ENCODE results near the gene MAN1C1.

Gene MAN1C1

DNA sequence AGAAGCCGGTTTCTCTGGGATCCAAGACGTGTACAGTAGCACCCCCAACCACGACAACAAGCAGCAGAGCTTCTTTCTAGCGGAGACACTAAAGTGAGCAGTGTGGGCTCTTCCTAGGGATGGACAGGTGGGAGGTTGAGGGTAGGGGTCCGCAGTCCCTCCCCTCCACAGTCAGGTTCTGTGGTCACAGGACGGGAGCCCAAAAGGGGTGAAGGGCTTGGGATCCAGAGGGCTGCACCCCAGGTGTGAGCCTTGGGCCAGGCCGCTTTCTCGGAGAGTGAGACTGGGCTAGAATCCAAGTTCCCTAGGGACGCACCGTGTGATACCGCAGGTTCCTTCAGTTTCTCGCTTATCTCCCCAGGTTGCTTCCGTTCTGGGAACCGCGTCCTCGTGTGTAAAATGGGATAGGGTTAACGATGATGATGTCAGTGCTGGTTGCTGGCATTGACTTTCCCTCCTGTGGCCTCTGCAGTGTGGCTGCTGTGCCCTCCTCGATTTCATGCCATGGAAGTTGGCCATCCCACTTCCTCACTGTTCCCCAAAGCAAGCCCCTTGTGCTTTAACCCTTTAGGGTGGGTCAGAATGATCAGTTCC lies 166.1 kb downstream of the MAN1C1 start:
- no peak for DNase-seq (ENCODE audit: low read depth, low spot score)

DNA sequence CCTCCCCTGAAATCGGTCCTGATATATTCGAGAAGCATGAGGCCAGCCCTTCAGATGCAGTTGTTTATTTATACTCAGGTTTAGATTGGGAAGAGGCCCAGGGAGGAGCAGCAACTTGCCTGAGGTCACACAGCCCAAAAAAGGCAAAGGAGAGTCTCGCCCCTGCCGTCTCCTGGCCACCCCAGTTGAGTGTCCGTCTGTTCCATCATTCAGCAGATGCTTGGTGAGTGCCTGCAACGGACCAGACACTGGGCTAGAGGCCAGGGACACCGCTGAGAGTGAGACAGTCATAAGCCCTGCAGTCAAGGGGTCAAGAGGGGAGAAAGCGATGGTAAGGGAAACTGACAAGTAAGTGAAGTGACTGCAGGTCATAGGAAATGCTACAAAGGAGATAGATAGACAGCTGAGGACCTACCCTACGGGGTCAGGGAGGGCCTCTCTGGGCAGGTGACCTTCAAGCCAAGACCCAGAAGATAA lies 168.0 kb downstream of the MAN1C1 start:
- DNase-seq (ENCODE audit: low read depth, low spot score), result no peak

DNA sequence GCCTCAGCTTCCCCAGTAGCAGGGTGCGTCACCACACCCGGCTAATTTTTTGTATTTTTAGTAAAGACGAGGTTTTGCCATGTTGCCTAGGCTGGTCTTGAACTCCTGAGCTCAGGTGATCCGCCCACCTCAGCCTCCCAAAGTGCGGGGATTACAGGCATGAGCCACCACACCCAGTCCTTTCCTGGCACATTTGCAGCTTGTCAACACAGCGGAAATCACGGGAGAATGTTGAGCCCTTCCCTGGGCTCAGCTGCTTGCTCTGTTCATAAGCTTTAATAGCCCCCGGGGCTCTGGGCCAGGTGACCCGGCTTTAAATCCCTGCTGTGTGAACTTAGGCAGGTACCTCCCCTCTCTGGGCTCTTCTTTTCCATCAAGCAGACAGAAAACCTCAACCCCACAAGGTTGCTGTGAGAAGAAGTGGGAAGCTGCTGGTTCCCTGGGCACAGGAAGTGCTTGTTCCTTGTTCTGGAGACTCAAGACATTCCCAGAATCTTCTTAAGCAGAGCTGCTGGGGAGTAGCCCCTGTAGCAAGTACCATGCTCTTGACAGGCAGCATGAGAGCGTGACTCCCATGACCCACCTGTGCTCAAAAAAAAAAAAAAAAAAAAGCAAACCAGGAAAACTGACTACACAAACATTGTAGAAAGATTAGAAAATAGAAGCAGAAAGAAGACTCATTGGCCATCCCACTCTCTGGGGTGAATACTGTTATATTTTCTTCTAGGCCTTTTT lies 168.9 kb downstream of the MAN1C1 start:
- DNase-seq (ENCODE audit: low read depth, low spot score), result no peak

DNA sequence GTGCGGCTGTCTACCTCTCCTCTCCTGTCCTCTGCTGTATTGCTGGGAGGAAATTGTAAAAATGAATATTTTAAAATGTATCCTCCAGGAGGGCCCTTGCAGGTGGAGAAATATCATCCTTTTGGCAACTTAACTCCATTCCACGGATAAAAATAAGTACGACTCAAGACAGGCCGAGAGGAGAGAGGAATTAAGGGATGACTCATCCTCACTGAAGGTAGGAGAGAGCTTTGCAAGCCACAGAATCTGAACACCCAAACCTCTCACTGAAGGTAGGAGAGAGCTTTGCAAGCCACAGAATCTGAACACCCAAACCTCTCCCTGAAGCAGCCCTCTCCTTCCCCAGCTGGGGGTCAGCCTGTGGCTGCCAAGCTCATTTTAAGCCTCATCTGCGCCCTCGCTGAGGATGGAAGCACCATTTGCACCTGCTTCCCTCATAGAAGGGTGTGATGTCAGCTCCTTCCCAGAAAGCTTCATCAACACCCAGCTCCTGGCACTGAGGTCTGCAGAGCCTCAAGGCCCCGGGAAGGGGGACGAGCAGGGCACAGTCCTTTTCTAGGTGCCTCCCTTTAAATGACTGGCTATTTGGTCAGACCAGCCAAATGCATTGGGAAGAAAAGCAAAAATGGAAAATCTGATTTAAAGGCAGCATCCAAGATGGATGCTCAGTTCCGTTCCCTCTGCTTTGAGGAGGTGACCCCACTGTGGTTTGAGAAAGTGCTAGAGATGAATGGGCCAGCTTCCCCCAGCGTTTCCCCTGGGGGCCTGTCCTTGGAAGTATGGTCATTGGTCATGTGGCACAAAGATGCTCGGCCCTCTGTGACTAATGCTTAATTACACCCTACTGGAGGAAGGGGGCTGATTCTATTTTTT lies 170.5 kb downstream of the MAN1C1 start:
- DNase-seq (ENCODE audit: low read depth, low spot score), result no peak

DNA sequence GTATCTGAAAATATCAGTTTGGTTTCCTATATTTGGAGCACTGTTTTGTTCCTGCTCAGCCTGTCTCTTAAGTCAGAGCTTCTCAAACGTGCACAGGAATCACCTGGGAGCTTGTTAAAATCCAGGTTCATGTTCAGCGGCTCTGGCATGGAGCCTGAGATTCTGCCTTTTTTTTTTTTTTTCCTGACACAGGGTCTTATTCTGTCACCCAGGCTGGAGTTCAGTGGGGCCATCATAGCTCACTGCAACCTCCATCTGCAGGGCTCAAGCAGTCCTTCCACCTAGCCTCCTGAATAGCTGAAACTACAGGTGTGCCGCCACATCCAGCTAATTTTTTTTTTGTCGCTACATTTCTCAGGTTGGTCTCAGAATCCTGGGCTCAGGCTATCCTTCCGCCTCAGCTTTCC lies 171.2 kb downstream of the MAN1C1 start:
- DNase-seq (ENCODE audit: low read depth, low spot score), result no peak

DNA sequence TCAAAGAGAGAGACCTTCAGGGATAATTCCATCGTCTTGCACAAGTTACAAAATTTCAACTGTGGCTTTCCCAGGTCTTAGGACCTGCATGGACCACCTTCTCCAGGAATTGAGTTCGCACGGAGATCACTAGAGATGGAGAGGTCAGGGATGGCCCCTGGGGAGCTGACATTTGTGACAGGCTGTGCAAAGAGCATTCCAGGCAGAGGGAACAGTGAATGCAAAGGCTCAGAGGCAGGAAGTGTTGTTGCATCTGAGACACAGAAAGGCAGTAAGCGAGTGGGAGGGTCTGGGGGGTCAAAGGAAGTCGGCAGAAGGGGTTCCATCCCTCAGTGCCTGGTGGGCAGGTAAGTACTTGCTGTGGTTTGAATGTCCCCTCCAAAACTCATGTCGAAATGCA lies 173.9 kb downstream of the MAN1C1 start:
- no peak for DNase-seq (ENCODE audit: low read depth, low spot score)

DNA sequence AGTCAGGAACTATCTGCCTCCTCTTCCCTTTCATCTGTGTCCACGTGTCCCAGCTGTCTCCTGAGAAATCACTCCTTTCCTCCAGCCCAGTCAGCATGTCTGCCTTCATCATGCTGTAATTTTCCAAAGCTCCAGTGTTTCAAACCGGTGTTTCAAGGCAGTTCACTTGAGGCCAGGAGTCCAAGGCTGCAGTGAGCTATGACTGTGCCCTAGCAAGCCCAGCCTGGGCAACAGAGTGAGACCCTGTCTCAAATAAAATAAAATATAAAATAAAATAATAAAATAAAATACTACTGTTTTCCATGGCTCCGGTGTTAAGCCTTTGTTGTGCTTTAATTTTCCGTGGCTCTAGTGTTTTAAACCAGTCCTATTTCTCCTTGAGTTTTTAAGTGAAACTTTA lies 175.5 kb downstream of the MAN1C1 start:
- no peak for DNase-seq (ENCODE audit: low read depth, low spot score)

DNA sequence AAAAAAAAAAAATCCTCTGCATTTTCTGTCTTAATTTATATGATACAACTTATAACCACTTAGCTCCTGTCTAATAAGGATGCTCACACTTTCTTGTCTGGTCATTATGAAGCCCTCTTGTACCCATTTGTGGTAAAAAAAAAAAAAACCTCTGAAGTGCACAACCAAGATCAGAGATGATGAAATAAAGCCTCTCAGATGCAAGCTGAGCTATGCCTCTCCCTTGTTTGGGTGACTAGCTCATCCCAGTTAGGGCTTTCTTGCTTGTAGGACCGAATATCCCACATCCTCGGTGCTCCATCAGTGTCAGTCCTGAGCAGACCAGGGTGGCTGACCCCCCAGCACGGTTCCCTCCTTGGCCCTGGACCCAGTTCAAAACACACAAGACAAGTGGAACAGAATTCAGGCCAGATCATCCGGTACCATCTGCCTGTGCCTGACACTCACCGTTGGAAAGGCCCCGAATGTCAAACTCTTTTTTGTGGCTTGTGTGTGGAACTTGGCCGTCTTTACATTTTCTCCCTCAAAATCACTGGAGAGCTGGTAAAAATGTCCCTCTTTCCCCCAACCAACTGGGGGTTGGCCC lies 177.1 kb downstream of the MAN1C1 start:
- no peak for DNase-seq (ENCODE audit: low read depth, low spot score)

DNA sequence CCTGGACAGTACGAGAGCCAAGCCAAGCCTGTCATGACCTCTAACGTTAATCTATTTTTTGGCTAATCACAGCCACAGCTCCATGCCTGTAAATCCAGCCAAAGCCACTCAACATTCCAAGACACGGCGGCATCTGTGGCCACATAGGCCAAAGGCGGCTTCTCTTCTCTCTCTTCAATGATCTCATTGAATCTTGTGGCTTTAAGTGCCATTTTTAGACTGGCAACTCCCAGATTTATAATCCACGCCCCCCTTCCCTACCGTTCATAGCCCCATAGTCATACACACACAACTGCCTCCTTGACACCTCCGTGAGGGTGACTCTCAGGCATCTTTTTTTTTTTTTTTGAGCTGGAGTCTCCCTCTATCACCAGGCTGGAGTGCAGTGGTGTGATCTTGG lies 177.7 kb downstream of the MAN1C1 start:
- DNase-seq (ENCODE audit: low read depth, low spot score), result no peak

DNA sequence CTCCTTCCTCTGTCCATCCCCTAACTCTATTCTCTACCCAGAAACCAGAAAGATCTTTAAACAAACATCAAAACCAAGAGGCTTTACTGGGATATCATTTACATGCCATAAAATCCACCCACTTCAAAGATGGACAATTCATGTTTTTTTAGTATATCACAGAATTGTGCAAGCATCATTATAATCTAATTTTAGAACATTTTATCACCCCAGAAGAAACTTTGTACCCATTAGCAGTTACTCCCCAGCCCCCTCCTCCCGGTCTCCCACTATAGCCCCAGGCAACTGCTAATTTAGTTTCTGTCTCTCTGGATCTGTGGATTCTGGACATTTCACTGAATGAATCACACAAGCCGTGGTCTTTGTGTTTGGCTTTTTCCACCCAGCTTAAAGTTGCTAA lies 178.6 kb downstream of the MAN1C1 start:
- DNase-seq (ENCODE audit: low read depth, low spot score), result no peak

DNA sequence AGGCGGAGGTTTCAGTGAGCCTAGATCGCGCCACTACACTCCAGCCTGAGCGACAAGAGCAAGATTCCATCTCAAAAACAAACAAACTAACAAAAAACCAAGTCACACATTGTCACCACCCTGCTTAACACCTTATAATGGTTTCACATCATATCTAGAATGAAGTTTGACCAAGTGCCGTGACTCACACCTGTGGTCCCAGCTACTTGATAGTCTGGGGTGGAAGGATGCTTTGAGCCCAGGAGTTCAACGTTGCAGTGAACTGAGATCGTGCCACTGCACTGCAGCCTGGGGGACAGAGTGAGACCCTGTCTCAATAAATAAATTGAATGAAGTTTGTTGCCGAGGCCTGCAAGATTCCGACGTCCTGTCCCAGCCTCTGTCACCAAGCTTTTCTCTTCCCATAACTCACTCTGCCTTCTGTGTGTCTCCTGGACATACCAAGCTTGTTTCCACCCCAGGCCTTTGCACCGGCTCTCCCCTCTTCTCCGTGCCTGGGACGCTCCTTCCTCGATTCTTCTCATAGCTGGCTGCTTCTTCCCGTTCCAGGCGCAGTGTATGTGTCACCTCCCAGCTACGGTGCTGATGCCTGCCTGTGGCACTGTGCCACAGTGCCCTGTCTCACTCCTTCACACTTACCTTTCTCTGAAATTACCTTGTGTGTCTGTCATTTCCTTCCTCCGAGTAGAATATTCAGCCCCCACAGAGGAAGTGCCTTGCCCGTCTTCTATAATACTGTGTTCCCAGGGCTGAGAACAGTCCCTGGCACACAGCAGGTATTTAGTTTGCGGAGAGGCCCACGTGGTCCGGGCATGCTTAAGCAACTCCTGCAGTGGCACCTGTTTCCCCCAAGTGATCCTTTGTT lies 179.6 kb downstream of the MAN1C1 start:
- no peak for DNase-seq (ENCODE audit: low read depth, low spot score)

DNA sequence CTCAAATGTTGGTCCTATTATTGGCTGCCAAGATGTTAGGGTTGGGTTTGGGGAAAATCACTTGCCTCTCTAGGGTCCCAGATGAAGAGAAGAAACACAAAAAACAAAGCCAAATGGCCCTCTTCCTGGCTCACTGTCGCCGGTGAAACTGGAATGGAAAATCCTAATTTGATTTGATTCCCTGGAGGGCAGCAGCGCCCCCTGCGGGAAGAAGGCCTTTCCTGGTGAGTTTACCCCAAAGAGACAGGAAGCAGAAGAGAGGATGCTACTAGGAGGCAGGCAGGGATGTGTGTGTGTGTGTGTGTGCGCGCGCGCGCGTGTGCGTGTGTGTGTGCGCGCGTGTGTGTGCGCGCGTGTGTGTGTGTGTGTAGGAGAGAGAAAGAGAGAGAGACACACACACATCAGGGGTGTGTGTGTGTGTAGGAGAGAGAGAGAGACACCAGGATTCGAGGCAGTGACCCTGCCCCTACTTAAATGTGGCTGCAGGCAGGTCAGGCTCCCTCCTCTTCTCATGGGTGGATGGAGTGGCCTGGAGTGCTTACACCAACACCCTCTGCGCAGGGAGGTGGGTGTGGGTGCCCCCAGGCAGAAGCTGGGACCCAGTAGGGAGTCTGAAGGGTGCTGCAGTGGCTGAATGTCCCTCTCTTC lies 180.3 kb downstream of the MAN1C1 start:
- peak; percentile 78 for DNase-seq (ENCODE audit: low read depth, low spot score)

DNA sequence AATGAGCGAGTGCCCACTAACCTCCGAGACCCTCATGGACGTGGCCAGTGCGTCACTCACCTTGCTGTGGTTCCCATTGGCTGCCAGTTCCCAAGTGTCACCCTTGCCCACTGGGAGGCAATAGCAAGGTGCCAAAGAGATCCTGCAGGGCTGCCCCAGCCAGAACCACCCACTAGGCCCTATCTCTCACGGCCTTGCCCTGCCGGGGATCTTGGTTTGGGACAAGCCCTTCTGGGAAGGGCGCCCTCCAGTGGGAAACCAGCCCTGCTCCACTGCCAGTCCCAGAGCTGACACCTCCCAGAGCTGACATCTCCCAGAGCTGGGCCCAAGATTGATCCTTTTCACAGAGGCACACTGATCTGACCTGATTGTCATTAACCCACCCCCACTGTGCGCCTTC lies 181.3 kb downstream of the MAN1C1 start:
- no peak for DNase-seq (ENCODE audit: low read depth, low spot score)

DNA sequence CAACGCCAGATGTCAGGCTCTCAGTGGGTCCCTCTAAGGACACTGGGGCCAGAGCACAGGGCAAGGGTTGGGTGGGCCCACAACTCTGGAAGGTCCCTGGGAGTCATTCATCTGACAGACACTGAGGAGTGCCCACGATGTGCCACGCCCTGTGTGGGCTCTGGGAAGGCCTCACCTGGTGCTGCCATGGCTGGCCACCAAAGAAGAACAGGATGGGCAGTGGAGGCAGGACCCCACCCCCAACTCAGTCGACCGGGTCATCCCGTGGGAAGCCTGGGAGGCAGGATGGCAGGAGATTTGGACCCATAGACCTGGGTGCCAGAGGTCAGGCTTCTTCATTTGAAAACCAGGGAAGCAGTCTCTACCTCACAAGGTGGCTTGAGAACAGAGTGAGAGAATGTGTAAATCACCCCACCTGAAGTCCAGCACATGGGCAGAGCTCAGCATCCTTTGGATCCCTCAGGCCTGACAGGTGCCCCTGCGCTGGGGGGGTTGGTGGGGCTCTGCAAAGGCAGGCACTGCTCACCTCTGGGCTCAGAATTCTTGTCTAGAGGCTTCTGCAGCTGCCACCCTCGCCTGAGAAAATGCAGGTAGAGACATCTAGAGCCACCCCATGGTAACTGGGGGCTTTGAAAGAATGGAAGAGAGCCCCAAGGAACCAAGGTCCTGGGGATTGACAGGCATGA lies 182.2 kb downstream of the MAN1C1 start:
- DNase-seq (ENCODE audit: low read depth, low spot score), result no peak

DNA sequence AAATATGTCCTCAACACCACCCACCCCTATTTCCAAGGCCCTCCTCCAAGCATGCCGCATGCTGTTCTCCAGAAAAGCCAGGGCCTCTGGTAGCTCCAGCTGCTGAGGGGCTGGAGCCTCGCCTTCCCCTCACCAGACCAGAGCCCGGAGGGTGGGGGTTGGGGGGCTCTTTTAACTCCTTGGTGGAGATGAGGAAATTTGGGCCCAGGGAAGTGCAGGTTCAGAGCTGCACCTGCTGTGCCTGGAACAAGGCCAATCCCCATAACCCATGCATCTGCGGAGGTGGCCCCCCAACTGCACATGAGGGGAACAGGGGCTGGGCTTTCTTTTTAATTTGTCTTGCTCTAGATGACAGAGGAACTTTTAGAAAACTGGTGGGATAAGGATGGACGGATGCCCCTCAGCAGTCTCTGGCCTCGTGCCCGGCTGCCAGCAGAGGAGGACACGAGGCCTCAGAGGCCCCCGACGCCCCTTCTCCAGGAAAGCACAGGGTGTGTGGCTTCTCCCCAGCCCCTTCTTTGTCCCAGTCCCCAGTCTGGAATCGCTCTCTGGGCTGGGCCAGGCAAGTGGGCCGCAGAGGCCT lies 182.9 kb downstream of the MAN1C1 start:
- DNase-seq (ENCODE audit: low read depth, low spot score), result no peak

DNA sequence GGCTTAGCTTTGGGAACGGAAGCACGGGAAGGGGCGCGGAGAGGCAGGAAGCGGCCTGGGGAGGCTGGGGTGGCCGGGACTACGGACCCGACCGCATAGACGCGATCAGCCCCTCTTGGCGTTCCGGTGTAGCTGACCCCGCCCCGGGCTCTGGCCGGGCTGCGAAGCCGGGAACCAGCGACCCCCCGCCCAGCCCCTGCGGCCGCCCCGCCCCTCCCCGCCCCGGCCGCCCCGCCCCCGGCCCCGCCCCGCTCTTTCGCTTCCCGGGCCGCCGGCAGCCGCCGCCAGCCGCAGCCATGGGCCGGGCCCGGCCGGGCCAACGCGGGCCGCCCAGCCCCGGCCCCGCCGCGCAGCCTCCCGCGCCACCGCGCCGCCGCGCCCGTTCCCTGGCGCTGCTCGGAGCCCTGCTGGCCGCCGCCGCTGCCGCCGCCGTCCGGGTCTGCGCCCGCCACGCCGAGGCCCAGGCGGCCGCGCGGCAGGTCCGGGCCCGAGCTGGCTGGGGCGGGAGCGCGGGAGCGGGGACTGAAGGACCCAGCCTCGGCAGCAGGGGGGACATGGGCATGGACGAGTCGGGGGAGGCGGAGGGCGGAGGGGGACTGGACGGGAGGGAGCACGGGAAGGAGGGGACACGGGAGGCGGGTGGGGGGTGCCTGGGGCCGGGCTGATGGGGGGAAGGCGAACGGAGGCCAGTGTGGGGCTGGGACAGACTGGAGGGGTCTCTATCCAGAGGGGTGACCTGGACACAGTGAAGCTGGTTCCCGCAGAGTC lies 183.5 kb downstream of the MAN1C1 start, which contains the start of gene SELENON:
Gene SELENON, plus strand, starts transcription at position 259 of the 768 bp plus-strand sequence. Its CDS starts 38 bp downstream, at position 297.
- DNase-seq (ENCODE audit: low read depth, low spot score), result no peak

DNA sequence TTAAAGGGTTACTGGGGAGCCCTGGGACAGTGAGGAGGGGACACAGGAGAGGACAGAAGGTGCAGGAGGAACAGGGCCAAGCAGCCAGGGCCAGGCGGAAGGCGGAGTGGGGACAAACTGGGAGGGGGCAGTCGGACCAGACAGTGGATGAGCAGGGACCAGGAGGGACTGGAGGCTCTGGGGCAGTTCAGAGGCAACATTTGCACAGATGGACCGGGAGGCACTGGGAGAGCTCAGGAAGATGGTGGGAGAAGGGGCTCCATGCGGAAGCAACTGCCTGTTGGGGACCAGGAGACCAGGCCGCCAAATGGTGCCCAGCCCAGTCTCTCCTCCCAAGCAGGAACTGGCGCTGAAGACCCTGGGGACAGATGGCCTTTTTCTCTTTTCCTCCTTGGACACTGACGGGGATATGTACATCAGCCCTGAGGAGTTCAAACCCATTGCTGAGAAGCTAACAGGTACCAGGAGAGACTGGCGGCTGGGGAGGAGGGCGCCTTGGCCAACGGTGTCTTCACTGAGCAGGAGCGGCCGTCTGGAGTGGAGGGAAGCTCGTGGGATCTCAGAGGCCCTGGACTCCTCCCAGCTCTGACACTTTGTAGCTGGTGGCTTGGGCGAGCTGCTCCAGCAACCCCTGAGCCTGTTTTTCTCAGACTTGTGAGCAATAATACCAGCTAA lies 184.2 kb downstream of the MAN1C1 start:
- no peak for DNase-seq (ENCODE audit: low read depth, low spot score)

DNA sequence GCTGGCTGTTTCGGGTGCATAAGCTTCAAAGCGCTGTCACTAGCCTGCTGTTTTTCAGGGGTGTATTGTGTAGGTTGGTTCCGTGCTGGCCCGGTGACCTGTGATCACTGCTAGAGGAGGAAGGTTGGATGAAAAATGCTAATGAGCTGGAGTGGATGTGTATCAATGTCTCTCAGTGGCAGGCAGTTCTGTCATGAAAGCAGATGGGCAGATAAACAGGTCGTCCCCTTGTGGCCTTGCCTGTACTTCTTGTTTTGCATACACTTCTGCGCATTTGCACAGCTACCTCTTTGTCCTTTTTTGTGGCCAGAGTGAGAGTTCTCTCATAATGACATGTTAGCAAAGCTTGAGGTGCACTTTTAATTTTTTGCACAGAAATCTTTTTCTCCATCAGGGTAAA lies 186.3 kb downstream of the MAN1C1 start:
- DNase-seq (ENCODE audit: low read depth, low spot score), result no peak
